ENCODE results near the gene DENND5B. TPM values are rescaled to one million over a fixed set of nuclear protein-coding genes. Genes with fewer than 3 reads are reported as not detected.
A peak's percentile ranks its signal among the peaks of the same experiment; 100 is the strongest.

Gene DENND5B
- total and polyA plus RNA-seq, 10 of the 15 experiments (the other 5 are each of a cell fraction or from before 2014, with no cell fraction given), result 0.39 to 32.5 (median 20.6) TPM

DNA sequence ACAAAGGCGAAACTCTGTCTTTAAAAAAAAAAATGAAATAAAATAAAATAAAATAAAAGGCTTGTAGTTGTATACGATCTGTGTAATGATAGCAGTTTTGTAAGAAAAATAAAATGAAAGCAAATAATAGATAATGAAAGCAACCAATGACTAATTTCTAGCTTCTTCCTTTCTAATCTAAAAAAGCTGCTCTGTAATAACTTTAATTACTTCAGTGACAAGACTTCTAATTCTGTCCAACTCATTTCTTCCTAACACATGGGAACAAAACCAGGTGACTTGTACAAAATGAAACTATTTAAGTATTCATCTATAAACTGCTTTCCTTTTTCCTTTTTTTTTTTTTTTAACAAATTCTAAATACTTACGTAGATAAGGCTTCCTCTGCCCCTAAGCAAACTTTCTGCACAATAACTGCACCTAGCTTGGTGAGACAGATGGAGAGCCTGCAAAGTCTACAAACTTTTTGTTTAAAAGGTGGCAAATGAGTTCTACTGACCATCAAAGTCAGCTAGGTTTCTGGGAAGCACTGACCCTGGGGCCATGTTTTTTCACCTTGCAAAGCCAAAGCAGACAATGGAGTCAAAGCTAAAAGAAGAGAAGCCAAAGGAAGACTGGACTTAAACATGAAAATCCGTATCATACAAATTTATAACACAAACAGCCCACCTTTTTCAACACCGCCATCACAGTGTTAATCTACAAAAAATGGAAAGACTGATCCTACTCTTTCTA, 28.2 kb downstream of the DENND5B start (continued):
- TF ChIP-seq, protein P1, sequence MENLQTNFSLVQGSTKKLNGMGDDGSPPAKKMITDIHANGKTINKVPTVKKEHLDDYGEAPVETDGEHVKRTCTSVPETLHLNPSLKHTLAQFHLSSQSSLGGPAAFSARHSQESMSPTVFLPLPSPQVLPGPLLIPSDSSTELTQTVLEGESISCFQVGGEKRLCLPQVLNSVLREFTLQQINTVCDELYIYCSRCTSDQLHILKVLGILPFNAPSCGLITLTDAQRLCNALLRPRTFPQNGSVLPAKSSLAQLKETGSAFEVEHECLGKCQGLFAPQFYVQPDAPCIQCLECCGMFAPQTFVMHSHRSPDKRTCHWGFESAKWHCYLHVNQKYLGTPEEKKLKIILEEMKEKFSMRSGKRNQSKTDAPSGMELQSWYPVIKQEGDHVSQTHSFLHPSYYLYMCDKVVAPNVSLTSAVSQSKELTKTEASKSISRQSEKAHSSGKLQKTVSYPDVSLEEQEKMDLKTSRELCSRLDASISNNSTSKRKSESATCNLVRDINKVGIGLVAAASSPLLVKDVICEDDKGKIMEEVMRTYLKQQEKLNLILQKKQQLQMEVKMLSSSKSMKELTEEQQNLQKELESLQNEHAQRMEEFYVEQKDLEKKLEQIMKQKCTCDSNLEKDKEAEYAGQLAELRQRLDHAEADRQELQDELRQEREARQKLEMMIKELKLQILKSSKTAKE (IDR thresholded peaks at IDR 0.05; ENCODE audit: low read depth, poor library complexity, severe bottlenecking), result no peak
- TF ChIP-seq MTA2 (IDR thresholded peaks at IDR 0.05; ENCODE audit: low read depth) (no peak), NFIC (IDR thresholded peaks at IDR 0.05; ENCODE audit: low read depth, low read length) (peak; percentile 39; the same call in 1 of the 2 replicates), YY1 (IDR thresholded peaks at IDR 0.05; ENCODE audit: low read depth, low read length) (peak; percentile 57; the same call in 1 of the 2 replicates)

DNA sequence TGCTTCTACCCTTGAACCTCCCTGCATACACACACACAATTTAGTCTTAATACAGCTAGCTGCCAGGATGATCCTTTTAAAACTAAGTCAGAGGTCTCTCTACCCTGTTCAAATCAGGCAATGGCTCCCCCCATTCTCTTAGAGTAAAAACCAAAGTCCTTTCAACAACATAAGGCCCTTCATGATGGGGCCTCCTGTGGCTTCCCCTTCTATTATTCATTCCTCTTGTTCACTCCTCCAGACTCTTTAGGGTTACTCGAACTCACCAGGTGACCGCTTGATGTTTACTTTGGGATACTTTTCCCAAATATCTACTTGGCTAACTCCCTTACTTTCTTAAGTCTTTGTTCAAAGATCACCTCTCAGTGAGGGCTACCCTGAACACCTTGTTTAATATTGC, 30.4 kb downstream of the DENND5B start:
- Histone ChIP-seq H3K9ac (ENCODE audit: control insufficient read depth, insufficient read depth, low read length) (no peak overlapping the region), H3K4me3 (no peak overlapping the region), H3K9me3 (replicated peaks; ENCODE audit: control insufficient read depth, insufficient read depth, low read length) (peaks cover 3% of the 10 kb centered on the region; the same call in 2 of the 3 replicates), H3K4me1 (ENCODE audit: control insufficient read depth, insufficient read depth, low read length) (peaks cover 14% of the 10 kb centered on the region), H4K20me1 (ENCODE audit: control insufficient read depth, insufficient read depth) (no peaks in the 10 kb centered on the region), H3K27me3 (replicated peaks in 1 of 2; ENCODE audit: control insufficient read depth in 2 of 2, insufficient read depth in 2 of 2, low read length in 1 of 2) (no peaks in the 10 kb centered on the region), H3K27ac (ENCODE audit: control insufficient read depth, insufficient read depth) (no peak overlapping the region), H2AFZ (ENCODE audit: control insufficient read depth, low read depth, low read length) (no peak overlapping the region), H3K79me2 (ENCODE audit: control insufficient read depth, insufficient read depth, low read length) (peaks cover 73% of the 10 kb centered on the region), H3K36me3 (ENCODE audit: control insufficient read depth in 2 of 2, insufficient read depth in 2 of 2, low read length in 1 of 2) (no peaks in the 10 kb centered on the region; a peak in 1 of 4 replicates), H3K4me2 (ENCODE audit: control insufficient read depth, insufficient read depth) (no peak overlapping the region)
- WGBS (ENCODE audit: insufficient coverage, insufficient replicate concordance, low lambda C conversion rate, missing lambda C conversion rate), result 22% methylated on average over 2 of the region's 2 CpGs
- FAIRE-seq (no peak), DNase-seq (ENCODE audit: low read depth, low spot score) (no peak), ATAC-seq (no peak)
- no TSS peak for BruUV-seq (replicated peaks)
- ChIA-PET POLR2A (no interaction called here), CTCF (no interaction called here), SMC1A (ENCODE audit: uncharacterized antibody, unreplicated experiment) (no interaction called here), RAD21 (ENCODE audit: unreplicated experiment) (no interaction called here)
- intact Hi-C loops (cut with micrococcal nuclease; ENCODE audit: unreplicated experiment), result no loop called here
- in situ Hi-C loops (cut with MboI), result no loop called here
- TF ChIP-seq ZNF384 (IDR thresholded peaks at IDR 0.05; ENCODE audit: borderline replicate concordance, low read depth, low read length) (no peak), STAT1 (conservative IDR thresholded peaks at IDR 0.05) (no peak), SUPT20H (IDR thresholded peaks at IDR 0.05; ENCODE audit: borderline replicate concordance, control insufficient read depth, low read depth, low read length) (no peak), HDAC6 (IDR thresholded peaks at IDR 0.05; ENCODE audit: unreplicated experiment) (no peak), POU2F2 (IDR thresholded peaks at IDR 0.05; ENCODE audit: borderline replicate concordance, low read depth, low read length) (no peak), NFXL1 (IDR thresholded peaks at IDR 0.05; ENCODE audit: borderline replicate concordance) (no peak), JUND (IDR thresholded peaks at IDR 0.05; ENCODE audit: low read depth, low read length) (no peak), JUNB (IDR thresholded peaks at IDR 0.05) (no peak), NRF1 (conservative IDR thresholded peaks at IDR 0.05; ENCODE audit: low read depth, low read length) (no peak), CEBPZ (IDR thresholded peaks at IDR 0.05; ENCODE audit: low read depth, low read length) (no peak), ETV6 (conservative IDR thresholded peaks at IDR 0.05 in 1 of 2, IDR thresholded peaks at IDR 0.05 in 1 of 2; ENCODE audit: borderline replicate concordance in 1 of 2, low read depth in 1 of 2) (no peak)

All from GM12878 (cell line).